ENCODE results near the gene FAM53B. TPM values are rescaled to one million over a fixed set of nuclear protein-coding genes. Genes with fewer than 3 reads are reported as not detected.
A peak's percentile ranks its signal among the peaks of the same experiment; 100 is the strongest.

The FAM53B gene
- total and polyA plus RNA-seq, 2 experiments from 2014 or later = 2.1 to 10.1 TPM

DNA sequence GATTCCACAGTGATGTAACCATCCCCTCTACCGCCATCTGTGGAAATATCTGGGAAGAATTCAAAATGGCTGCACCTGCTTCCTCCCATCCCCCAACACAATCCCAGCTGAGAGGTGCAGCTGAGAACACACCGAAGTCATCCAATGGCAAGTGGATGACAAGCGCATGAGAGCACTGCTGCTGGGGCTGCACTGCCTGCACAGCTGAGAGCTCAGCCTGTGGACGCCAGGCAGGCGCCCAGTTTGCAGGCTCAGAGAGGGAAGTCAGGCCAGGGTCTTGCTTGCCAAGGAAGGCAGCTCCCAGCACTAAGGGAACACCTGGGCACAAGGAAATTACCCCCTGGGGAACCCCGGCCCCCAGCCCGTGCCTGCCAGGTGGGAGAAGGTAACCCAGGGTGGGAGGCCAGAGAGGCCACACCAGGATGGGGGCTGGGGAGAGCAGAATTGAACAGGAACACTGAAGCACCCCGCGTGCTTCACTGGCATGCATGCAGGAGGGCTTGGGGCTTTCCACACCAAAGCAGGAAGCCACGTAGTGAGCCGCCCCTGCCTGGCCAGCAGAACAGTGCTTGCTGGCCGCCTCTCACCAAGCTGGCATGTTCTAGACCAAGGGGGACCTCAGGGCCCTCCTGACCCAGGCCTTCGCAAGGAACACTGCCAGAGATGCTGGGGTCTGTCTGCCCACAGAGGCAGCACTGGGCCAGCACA is 46.2 kb downstream of the FAM53B start:
- H3K9me3 ChIP-seq (ENCODE audit: low read depth) = no peaks in the 10 kb centered on the region
- WGBS, 2 experiments (ENCODE audit: low coverage in 1 of 2, low lambda C conversion rate in 2 of 2, missing lambda C conversion rate in 2 of 2) = 91 to 94% methylated on average over 13 of the region's 13 CpGs
- TF ChIP-seq EZH2 (IDR thresholded peaks at IDR 0.05; ENCODE audit: insufficient read depth, poor library complexity, severe bottlenecking) (no peak), EZH2phosphoT487 (IDR thresholded peaks at IDR 0.05; ENCODE audit: insufficient read depth, low read depth) (no peak)
- no peak overlapping the region for H3K4me2 ChIP-seq (ENCODE audit: unreplicated experiment)
- H3K4me1 ChIP-seq (ENCODE audit: insufficient read depth) = no peaks in the 10 kb centered on the region
- no peaks in the 10 kb centered on the region for H3F3A ChIP-seq (ENCODE audit: insufficient read depth)
- DNase-seq = peak; percentile 14
- in situ Hi-C loops (cut with MboI) = no loop called here
- no peak overlapping the region for H3K27ac ChIP-seq
- H3K27me3 ChIP-seq (replicated peaks; ENCODE audit: insufficient read depth) = no peaks in the 10 kb centered on the region
- no peaks in the 10 kb centered on the region for H4K20me1 ChIP-seq (ENCODE audit: insufficient read depth)
- no peak overlapping the region for H2AFZ ChIP-seq
- no peak overlapping the region for H3K9ac ChIP-seq
- no peaks in the 10 kb centered on the region for H3K79me2 ChIP-seq (ENCODE audit: insufficient read depth)
- H3K36me3 ChIP-seq (ENCODE audit: low read depth) = no peaks in the 10 kb centered on the region
- H3K4me3 ChIP-seq = no peak overlapping the region
- H3K9me2 ChIP-seq (ENCODE audit: insufficient read depth) = no peaks in the 10 kb centered on the region

DNA sequence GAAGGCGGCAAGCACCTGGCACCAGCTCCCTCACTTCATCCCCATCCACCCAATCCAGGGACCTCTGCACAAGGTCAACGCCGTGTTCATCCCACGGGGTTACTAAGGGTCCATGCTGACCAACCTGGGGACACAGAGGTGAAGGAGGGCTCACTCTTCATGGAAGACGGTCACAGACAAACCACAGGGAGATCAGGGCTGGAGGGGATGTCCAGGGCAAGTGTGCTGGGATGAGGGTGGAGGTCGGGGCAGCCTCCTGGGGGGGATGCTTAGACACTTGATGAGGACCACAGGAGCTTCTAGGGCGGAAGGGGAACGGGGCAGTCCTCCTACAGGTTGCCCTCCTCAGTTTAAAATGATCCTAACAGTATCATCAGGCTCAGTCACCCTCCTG is 46.7 kb downstream of the FAM53B start:
- Histone ChIP-seq H3K27me3 (replicated peaks; ENCODE audit: insufficient read depth) (no peaks in the 10 kb centered on the region), H2AFZ (no peak overlapping the region), H3F3A (ENCODE audit: insufficient read depth) (no peaks in the 10 kb centered on the region), H3K79me2 (ENCODE audit: insufficient read depth) (no peaks in the 10 kb centered on the region), H3K27ac (no peak overlapping the region), H3K4me2 (ENCODE audit: unreplicated experiment) (no peak overlapping the region), H3K9ac (no peak overlapping the region), H4K20me1 (ENCODE audit: insufficient read depth) (no peaks in the 10 kb centered on the region), H3K4me1 (ENCODE audit: insufficient read depth) (no peaks in the 10 kb centered on the region), H3K9me2 (ENCODE audit: insufficient read depth) (no peaks in the 10 kb centered on the region), H3K4me3 (no peak overlapping the region), H3K36me3 (ENCODE audit: low read depth) (no peaks in the 10 kb centered on the region), H3K9me3 (ENCODE audit: low read depth) (no peaks in the 10 kb centered on the region)
- 95 to 98% methylated on average over 6 to 8 of the region's 8 CpGs for WGBS, 2 experiments (ENCODE audit: low coverage in 1 of 2, low lambda C conversion rate in 2 of 2, missing lambda C conversion rate in 2 of 2)
- TF ChIP-seq EZH2 (IDR thresholded peaks at IDR 0.05; ENCODE audit: insufficient read depth, poor library complexity, severe bottlenecking) = no peak
- no peak for TF ChIP-seq EZH2phosphoT487 (IDR thresholded peaks at IDR 0.05; ENCODE audit: insufficient read depth, low read depth)
- DNase-seq = no peak
- in situ Hi-C loops (cut with MboI) = no loop called here

DNA sequence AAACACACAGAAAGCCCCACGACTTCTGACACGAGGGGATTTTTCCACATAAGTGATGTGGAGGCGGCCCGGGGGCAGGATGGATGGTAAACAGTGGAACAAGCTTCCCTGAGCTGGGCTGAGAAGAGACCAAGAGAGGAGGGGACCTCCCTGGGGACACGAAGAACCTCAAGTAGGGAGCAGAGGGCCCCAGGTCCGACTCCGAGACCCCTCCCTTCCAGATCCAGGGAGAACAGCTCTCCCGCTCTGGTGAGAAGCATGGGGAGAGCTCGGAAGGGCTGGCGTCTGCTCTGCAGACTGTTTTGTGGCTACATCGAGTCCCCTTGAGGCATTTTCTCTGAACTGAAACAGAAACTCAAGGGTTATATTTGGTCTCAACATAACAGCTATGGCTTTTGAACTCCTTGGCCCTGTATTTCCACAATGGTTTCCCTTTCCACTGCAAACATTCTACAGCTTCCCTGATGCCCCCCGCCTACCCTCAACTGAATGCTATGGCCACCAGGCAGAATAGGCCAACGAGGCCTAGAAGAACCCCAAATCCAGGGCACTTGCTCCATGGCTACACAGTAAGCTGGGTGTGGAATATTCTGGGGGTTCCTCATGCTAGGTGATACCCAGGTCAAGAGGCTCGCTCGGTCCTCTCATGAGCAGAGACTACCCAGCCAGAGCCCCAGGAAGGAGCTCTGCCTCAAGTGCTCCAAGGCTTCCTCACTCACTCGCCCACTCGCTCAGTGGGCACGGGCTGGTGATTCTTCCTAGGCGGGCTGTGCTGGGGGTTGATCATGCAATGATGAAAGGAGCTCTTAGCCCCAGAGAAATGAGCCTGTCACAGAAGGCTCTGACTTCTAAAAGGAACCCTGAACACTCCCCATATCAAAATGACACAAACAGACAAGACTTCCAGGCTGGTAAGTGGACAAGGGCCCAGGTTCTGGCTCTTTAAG is 47.5 kb downstream of the FAM53B start:
- no peak for TF ChIP-seq EZH2phosphoT487 (IDR thresholded peaks at IDR 0.05; ENCODE audit: insufficient read depth, low read depth)
- TF ChIP-seq EZH2 (IDR thresholded peaks at IDR 0.05; ENCODE audit: insufficient read depth, poor library complexity, severe bottlenecking) = no peak
- H3K36me3 ChIP-seq (ENCODE audit: low read depth) = no peaks in the 10 kb centered on the region

DNA sequence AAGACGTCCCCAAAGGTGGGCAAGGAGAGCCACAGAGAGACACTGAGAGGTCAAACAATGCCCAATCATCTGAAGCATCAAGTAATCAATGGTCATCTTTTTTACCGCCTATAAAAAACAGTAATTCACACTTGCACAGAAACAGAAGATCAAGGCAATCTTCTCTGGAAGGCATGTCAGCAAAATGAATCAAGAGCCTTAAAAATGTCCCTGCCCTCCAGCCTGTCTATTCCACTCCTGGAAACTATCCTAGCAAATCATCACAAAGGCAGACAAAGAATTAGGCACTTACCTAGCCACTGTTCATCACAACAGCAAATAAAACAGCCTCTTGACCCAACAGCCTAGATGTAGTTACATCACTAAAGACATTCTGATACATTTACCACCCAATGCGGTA is 48.9 kb downstream of the FAM53B start:
- no peak overlapping the region for H3K27ac ChIP-seq
- H2AFZ ChIP-seq = no peak overlapping the region
- no peak overlapping the region for H3K4me2 ChIP-seq (ENCODE audit: unreplicated experiment)
- no peak overlapping the region for H3K4me3 ChIP-seq
- H3K36me3 ChIP-seq (ENCODE audit: low read depth) = no peaks in the 10 kb centered on the region
- H3F3A ChIP-seq (ENCODE audit: insufficient read depth) = no peaks in the 10 kb centered on the region
- in situ Hi-C loops (cut with MboI) = no loop called here
- H3K9ac ChIP-seq = no peak overlapping the region
- DNase-seq = no peak
- no peaks in the 10 kb centered on the region for H3K9me2 ChIP-seq (ENCODE audit: insufficient read depth)
- no peaks in the 10 kb centered on the region for H3K9me3 ChIP-seq (ENCODE audit: low read depth)
- no peaks in the 10 kb centered on the region for H3K79me2 ChIP-seq (ENCODE audit: insufficient read depth)
- H4K20me1 ChIP-seq (ENCODE audit: insufficient read depth) = no peaks in the 10 kb centered on the region
- no peaks in the 10 kb centered on the region for H3K27me3 ChIP-seq (replicated peaks; ENCODE audit: insufficient read depth)
- TF ChIP-seq EZH2 (IDR thresholded peaks at IDR 0.05; ENCODE audit: insufficient read depth, poor library complexity, severe bottlenecking) (no peak), EZH2phosphoT487 (IDR thresholded peaks at IDR 0.05; ENCODE audit: insufficient read depth, low read depth) (no peak)
- H3K4me1 ChIP-seq (ENCODE audit: insufficient read depth) = no peaks in the 10 kb centered on the region
- WGBS, 2 experiments (ENCODE audit: low coverage in 1 of 2, low lambda C conversion rate in 2 of 2, missing lambda C conversion rate in 2 of 2) = 95 to 100% methylated on average over 3 of the region's 3 CpGs

More for the DNA sequence above, 47.5 kb downstream of the FAM53B start:
- Histone ChIP-seq H4K20me1 (ENCODE audit: insufficient read depth) (no peaks in the 10 kb centered on the region), H3K9ac (no peak overlapping the region), H3K79me2 (ENCODE audit: insufficient read depth) (no peaks in the 10 kb centered on the region), H3K27ac (no peak overlapping the region), H3K4me2 (ENCODE audit: unreplicated experiment) (no peak overlapping the region), H3K9me3 (ENCODE audit: low read depth) (no peaks in the 10 kb centered on the region), H3K9me2 (ENCODE audit: insufficient read depth) (no peaks in the 10 kb centered on the region), H3F3A (ENCODE audit: insufficient read depth) (no peaks in the 10 kb centered on the region), H3K27me3 (replicated peaks; ENCODE audit: insufficient read depth) (no peaks in the 10 kb centered on the region), H2AFZ (no peak overlapping the region), H3K4me3 (no peak overlapping the region), H3K4me1 (ENCODE audit: insufficient read depth) (no peaks in the 10 kb centered on the region)
- in situ Hi-C loops (cut with MboI) = no loop called here
- 83 to 86% methylated on average over 19 of the region's 19 CpGs for WGBS, 2 experiments (ENCODE audit: low coverage in 1 of 2, low lambda C conversion rate in 2 of 2, missing lambda C conversion rate in 2 of 2)
- DNase-seq = no peak
